Amygdala (tissue), 56 donors: ENCODE measurements around the gene B4GALT1.

Source experiments
- DNase-seq, 56 donors: peaks; one replicate each; lab custom pipeline; 2025; lab: John Stamatoyannopoulos, UW

Gene B4GALT1, protein sequence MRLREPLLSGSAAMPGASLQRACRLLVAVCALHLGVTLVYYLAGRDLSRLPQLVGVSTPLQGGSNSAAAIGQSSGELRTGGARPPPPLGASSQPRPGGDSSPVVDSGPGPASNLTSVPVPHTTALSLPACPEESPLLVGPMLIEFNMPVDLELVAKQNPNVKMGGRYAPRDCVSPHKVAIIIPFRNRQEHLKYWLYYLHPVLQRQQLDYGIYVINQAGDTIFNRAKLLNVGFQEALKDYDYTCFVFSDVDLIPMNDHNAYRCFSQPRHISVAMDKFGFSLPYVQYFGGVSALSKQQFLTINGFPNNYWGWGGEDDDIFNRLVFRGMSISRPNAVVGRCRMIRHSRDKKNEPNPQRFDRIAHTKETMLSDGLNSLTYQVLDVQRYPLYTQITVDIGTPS

DNA sequence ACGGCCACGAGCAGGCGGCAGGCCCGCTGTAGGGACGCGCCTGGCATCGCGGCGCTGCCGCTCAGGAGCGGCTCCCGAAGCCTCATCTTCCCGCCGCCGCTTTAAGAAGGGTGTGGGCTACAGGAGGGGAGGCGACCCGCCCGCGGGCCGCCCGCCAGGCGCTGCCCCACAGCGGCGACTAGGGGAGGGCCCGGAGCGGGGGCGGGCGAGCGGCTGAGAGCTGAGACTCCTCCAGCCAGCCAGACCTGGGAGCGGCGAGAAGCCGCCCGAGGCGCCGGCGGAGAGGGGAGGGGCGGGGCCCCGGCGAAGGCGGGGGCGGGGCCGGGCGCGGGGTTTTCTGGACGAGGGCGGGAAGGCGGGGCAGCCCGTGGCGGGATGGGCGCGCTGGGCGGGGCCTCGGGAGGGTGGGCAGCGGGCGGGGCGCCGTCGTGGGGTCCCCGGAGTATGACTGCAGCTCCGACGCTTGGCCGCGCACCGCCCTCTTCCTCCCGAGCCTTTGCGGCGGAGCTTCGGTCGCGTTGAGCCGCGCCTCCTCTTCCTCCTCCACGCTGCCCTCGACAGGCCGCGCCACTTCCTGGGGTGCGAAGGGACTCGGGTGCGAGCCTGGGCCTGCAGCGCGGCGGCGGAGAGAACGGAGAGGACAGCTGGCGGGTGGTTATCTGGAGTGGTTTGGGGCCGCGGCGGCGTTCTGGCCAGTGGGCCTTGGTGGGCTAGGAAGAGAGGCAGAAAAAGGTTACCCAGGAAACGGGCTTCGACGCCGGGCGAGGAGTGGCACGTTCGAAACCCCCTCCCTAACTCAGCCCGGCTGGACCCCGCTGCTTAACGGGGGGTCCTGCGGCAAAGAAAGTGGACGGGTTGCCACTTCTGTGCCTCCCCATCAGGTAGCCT lies at the start of gene B4GALT1:
Gene B4GALT1, minus strand, starts transcription at position 253 of the 888 bp plus-strand sequence. Its CDS starts 167 bp downstream, at position 86.
- DNase-seq: peak in 54 of 56 donors; percentile 29 to 88 (median 74)

DNA sequence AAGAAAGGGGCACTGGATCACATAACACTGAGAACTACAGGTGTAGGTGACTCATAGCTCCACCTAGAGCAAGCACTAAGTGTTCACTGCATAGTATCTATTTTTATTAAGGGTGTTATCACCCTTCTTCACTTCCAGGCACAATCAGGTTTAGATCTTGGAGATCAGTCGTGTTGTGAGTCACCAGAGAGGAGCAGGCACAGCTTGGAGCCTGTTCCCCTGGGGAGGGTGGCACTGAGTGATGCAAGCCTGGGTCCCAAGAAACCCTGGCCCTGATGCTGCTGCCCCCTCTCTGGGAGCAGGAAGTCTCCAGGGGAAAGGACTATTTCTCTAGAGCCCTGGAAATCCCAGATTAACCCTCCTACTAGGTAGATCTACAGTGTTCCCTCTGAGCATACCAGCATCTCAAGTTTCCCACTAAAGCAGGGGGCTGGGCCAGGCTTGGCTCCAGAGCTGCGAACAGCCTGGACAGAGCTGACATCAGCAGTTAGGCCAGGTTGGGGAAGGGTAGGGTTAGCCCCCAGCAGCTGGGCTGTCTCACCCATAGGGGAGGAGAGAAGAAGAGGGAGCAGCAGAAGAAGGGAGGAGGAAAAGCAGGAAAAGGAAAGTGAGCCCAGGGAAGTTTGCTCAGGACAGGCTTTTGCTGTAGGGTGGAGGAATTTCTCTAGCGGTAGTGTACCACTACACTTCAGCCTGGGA lies 44.7 kb upstream of the B4GALT1 start:
- DNase-seq: no peak

DNA sequence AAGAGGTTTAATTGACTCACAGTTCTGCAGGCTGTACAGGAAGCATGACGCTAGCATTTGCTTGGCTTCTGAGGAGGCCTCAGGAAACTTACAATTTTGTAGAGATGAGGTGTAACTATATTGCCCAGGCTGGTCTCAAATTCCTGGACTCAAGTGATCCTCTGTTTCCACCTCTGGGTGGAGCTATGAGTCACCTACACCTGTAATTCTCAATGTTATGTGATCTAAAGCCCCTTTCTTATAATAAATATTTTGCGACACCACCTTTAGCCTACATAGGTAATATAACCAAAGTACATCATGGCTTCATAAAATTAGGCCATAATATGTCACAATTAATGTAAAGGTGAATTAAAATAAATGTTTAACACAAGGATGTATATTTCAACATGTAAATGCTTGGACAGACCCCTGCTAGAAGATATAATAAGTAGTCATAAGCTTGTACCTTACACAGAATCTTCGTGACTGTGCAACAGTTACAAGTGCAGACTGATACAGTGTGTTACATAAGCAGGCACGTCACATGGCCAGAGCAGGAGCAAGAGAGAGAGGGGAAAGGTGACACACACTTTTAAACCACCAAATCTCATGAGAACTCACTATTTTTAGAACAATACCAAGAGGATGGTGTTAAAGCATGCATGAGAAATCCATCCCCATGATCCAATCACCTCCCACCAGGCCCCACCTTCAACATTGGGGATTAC lies 43.0 kb upstream of the B4GALT1 start:
- DNase-seq: no peak

DNA sequence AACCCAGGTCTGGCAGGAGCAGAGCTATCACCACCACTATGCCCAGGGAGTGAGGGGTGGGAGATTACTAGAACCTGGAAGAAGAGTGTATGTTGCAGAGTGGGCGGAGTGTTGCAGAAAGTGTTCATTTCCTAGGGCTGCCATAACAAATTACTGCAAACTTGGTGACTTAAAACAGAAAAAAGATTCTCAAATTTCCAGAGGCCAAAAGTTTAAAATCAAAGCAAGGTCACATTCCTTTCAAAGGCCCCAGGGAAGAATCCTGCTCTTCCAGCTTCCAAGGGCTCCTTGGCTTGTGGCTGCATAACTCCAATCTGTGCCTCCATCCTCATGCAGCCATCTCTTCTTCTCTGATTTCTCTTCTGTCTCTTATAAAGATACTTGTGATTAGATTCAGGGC lies 42.3 kb upstream of the B4GALT1 start:
- DNase-seq: no peak

DNA sequence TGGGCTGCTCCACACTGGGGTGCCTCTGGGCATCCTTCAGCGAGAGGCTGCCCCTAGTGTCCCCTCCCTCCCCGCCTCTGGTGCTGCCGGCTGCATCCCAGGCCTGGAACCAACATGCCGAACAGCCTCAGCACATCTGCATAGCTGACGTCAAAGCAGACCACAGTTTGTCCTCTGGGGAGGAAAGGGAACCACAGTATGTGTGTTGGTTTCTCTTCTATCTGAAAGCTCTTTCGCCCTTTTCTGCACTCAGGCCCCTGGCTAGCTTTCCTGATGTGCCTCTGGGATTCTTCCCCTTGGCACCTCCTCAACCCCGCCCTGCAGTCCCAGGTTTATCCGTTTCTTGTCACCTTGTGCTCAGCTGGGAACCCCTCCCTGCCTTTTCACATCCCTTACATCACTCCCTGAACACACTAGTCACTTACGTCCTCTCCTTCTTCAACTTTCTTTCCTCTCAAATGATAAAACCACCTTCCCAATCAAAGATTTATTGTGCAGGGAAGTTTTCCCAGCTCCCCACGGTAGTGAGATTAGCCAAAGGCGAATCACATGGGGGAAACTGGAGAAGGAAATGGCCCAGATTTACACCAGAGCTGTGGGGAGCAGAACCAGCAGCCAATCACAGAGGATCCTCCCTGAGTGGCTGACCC lies 35.5 kb upstream of the B4GALT1 start:
- peak in 8 of 56 donors; percentile 5 to 32 (median 16) for DNase-seq

DNA sequence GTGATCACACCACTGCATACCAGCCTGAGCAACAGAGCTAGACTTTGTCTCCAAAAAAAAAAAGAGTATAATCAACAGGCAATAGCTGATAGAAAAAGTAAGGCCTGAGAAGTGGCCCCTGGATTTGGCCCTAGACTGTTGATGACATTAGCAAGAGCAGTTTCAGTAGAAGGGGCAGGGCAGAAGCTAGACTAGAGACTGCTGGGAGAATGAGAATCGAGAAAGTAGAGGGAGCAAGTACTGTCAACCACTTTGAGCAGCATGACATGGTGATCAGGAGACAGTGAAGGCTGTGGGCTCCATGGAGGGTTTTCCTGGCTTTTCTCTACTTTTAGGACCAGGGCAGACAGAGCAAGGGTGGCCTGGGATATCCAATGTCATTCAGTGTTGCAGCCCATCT lies 34.9 kb upstream of the B4GALT1 start:
- DNase-seq: no peak

DNA sequence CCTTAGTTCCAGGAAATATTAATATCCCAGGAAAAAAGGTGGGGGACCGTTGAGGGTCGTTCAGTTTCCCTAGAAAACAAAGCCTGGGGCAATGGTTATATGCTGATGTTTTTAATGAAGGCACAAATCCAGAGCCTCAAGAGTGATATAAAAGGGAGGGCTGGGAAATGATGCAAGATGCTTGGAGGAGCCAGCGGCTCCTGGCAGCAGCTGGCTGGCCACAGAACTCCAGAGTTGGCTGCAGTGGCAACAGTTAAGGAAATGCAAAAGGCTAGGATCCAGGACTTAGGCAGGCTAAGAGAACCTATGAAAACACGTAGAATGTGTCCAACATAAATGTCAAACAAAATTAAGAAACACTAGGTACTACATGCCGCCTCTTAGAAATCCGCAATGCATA lies 31.0 kb upstream of the B4GALT1 start:
- DNase-seq: peak in 7 of 56 donors; percentile 2 to 49 (median 10)

DNA sequence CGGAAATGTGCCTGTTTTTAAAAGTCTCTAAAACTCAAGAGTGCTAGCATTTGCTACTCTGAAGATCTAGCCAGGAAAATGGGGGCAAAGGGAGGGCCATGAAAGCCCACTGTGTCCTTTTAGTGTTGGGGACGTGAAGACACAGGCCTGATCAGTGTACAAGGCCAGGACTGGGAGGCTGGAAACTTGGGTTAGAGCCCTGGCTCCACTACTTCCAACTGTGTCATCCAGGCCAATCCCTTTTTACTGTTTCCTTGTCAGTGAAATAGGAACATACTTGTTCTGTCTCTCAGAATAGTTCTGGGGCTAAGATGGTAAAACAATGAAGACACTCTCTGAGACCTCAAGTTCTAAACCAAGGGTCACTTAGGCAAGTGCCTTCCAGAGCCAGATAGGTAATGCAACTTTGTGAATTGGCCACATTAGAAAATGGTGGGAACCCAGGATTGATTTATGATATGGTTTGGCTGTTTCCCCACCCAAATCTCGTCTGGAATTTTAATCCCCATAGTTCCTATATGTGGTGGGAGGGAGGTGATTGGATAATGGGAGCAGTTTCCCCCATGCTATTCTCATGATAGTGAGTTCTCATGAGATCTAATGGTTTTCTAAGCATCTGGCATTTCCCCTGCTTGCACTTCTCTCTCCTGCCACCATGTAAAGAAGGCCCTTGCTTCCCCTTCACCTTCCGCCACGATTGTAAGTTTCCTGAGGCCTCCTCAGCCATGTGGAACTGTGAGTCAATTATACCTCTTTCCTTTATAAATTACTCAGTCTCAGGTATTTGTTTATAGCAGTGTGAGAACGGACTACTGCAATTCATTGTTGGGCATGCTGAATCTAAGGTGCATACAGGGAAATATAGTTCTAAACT lies 30.4 kb upstream of the B4GALT1 start:
- DNase-seq: no peak

DNA sequence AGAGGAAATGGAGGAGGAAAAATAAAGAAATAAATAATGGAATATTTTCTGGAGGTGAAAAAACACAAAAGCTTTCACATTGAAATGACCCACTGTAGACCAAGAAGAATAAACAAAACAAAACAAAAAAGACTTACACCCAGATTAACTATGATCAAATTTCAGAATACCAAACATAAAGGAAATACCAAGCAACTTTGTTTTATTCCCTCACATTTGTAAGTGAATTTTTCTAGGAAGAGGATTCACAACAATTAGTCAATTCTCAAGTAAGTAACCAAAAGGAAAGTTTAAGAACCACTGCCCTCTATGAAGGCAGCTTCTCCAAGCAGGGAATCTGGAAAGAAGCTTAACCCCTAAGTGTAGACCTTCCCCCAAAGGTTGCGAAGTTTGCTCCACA lies 29.6 kb upstream of the B4GALT1 start:
- no peak for DNase-seq

DNA sequence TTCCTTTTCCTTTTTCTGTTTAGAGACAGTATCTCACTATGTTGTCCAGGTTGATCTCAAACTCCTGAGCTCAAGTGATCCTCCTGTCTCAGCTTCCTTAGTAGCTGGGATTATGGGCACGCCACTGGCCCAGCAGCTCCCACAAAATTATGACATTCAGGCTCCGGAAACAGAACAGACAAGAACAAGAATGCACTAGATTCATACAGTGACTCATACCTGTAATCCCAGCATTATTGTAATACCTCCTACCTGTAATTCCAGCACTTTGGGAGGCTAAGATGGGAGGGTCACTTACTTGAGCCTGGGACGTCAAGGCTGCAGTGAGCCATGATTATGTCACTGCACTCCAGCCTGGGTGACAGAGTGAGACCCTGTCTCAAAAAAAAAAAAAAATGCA lies 26.7 kb upstream of the B4GALT1 start:
- DNase-seq: no peak

DNA sequence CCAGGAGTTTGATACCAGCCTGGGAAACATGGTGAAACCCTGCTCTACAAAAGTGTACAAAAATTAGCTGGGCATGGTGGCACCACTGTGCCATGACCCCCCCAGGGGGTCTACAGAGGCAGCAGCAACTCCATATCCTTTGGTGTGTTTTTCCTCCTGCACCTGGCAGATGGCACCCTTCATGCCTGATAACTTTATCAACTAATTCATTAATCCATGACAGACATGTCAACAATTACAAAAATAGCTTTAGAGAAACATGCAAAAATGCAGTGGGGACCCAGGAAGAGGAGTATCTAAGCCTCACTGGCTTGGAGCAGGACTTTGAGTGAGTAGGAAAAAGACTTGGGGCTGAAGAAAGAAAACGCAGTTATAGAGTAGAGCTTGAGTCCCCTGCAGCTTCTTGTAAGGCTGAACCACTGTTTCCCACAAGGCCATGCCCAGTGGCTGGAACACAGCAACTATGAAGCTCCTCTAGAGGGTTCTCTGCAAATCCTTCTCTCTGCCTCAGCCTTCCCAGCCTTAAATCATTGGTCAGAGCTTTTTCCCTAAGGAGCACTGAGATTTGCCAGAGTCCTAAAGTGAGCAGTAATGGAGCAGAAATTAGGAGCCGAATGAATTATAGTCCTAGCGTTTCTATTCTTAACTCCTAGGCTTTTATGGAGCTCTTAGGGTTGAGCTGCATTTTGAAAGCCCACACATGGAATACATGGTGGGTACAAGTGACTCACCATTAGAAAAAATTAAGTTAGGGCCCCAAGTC lies 25.5 kb upstream of the B4GALT1 start:
- DNase-seq: no peak

DNA sequence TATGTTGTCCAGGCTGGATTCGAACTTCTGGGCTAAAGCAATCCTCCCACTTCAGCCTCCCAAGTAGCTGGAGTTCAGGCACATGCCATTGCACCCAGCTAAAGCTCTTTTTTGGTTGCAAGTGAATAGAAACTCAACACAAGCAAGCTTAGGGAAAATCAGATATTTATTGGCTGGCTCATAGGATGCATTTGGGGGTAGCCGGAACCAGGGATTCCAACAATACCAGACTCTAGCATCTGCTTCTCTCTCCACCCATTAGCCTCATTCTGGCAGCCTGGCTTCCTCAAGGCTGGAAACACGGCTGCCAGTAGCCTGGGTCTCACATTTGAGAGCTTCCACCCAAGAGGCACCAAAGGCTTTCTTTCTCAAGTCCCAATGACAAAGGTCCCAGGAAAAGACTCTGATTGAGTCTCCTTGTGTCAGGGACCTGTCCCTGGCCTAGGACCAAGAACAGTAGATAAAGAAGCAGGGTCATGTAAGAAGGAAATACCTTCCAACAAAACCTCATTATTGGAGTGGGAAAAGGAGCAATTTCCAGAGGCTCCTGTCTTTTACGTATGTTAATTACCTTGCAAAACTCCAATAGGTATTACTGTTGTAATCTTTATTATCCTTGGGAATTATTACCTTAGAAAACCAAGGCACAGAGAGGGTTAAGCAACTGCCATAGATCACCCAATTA lies 23.0 kb upstream of the B4GALT1 start:
- no peak for DNase-seq

DNA sequence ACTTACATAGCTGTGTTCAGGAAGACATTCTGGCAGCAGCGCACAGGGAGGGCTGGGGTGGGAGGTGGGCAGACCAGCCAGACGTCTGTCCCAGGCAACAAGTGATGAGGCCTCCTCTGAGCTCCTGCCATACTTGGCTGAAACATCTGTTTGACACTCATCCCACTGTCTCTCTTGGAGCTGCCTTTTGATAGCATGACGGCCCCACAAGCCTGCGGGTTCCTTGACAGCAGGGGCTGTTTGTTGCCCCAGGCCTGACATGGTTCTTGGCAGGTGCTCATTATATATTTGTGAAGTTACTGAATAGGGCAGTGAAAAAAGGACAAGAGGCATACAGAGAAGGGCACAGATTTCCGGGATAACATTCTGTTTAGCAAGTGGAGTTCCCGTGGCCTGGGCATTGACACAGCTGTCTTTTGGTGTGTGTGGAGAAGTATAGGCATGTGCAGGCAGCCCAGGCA lies 22.2 kb upstream of the B4GALT1 start:
- no peak for DNase-seq

DNA sequence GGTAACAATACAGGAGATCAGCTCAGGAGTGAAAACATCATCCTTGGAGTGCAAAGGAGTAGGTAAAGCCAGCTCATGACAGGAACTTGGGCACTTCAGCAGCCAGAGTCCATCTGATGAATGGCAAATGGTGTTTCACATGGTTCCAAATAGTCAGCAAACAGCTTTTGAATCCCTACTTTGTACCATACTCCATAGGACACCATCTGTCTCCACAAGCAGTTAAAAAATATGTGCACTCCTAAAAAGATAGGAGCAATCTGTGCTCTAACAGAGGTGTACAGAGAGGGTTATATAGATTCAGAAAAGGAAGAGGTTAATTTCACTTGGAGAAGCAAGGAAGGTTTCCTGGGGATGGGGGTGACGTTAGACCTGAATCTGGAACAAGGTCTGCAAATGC lies 21.6 kb upstream of the B4GALT1 start:
- no peak for DNase-seq

DNA sequence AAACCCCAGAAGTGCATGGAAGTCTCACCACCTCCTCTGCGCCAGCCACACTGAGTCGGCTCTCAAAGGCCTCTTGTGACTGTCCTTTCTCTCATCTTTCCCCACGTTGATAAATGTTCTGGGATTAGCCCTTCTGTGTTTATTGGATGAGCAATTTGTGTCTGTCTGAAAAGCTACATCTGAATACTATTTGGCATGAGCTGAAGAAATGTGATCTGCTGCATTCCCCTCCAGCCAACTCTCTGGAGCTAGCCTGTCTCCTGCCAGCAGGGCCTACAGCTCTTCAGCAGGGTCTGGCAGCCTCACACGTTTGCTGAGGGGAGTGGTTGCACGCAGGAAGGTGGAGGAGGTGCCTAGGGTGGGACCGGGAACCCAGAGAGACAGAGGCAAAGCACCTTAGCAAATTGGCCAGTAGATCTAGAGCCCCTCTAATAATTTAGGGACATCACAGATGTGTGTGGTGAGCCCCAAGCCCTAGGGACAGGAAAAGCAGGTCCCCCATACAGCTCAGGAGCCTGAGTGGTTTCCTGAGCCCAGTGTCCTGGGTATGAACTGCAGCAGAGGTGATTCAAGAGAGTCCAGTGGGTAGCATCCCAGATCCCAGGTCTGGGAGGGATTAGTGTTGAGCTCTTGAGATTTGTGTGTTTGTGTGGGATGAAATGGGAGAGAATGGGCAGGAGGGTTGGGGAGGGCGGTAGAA lies 20.5 kb upstream of the B4GALT1 start:
- peak in 2 of 56 donors; percentile 17 to 19 for DNase-seq

DNA sequence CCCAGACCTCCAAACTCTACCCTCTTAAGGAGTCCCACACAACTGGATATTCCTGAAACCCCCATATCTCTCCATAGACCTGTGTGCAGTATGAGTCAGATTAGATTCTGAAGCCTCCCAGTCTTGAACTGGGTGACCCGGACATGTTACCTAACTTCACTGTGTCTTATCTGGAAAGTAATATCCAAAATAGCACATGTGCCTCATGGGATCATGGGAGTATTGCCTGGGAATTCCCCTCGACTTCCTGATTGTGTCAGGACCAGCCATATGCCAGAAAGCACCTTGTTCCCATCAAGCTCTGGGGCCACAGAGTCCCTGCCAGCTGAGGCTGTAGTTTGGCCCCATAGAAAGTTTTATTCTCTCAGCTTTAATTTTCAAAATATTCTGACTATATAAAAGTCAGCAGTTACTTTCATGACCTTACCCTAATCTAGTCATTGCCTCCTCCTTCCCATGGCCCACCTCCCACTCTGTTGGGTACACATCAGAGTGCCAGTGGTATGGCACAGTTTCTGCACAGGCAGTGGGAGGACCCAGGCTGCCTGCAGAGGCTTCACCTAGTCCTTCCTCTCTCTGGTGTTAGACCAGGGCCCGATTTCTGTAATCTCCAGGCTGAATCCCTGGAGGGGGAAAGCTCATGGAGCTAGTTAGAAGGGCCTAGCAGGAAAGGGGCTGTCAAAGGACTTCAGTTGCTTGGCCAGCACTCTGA lies 19.5 kb upstream of the B4GALT1 start:
- no peak for DNase-seq
